ENCODE measurements around the gene GRIA4. TPM values are rescaled to one million over a fixed set of nuclear protein-coding genes. Genes with fewer than 3 reads are reported as not detected.

Gene GRIA4
- polyA plus RNA-seq, 2 of the 4 experiments (the other 2 are of a cell fraction) = not detected

DNA sequence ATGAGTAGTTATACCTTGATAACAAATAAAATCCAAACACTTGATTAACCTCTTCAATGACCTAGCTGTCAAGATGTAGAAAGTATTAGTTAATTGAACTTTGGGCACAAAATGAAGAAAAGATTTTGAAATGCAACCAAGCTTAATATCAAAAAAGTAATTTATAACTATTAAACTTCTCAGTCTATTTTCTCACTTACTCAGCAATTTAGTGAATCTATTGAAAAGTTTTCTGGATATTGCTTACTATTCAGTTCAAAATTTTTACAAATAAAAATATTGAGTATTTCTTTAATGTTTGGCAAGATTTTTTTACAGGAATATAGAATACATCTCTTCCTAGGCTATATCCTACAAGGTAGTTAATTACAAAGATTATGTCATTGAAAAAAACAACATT, 192.5 kb downstream of the GRIA4 start:
- Histone ChIP-seq H3K4me2 (no peak overlapping the region), H3K4me3 (no peak overlapping the region), H3K9me3 (no peaks in the 10 kb centered on the region), H3K27ac (no peak overlapping the region), H3K4me1 (no peaks in the 10 kb centered on the region)
- no peak for DNase-seq (ENCODE audit: low read depth in 1 of 2, low spot score in 1 of 2)
- no peak for FAIRE-seq
- ATAC-seq = no peak
- ChIA-PET POLR2A (no interaction called here), CTCF (no interaction called here)
- TF ChIP-seq MAX (IDR thresholded peaks at IDR 0.05) (no peak), FOSL2 (IDR thresholded peaks at IDR 0.05) (no peak), FOSL2 (CRISPR knock-in tag; IDR thresholded peaks at IDR 0.05) (no peak), EHMT2 (IDR thresholded peaks at IDR 0.05; ENCODE audit: low read depth) (no peak), JUN (IDR thresholded peaks at IDR 0.05) (no peak), TP53 (CRISPR knock-in tag; IDR thresholded peaks at IDR 0.05) (no peak), HOXA7 (CRISPR knock-in tag; IDR thresholded peaks at IDR 0.05) (no peak), CHD4 (IDR thresholded peaks at IDR 0.05; ENCODE audit: borderline replicate concordance) (no peak), HES2 (IDR thresholded peaks at IDR 0.05) (no peak), E2F6 (IDR thresholded peaks at IDR 0.05; ENCODE audit: borderline replicate concordance, low read depth) (no peak), CEBPB (IDR thresholded peaks at IDR 0.05) (no peak), SMC3 (IDR thresholded peaks at IDR 0.05) (no peak), HDAC2 (IDR thresholded peaks at IDR 0.05) (no peak), NR3C1 (IDR thresholded peaks at IDR 0.05) (no peak), RNF2 (IDR thresholded peaks at IDR 0.05; ENCODE audit: borderline replicate concordance, low read depth) (no peak), HEYL (CRISPR knock-in tag; IDR thresholded peaks at IDR 0.05) (no peak), PBX3 (IDR thresholded peaks at IDR 0.05) (no peak)

- 23% methylated on average over 5 of the region's 5 CpGs for WGBS (ENCODE audit: missing lambda C conversion rate)
- ChIA-PET CTCF (no interaction called here), POLR2A (no interaction called here)
- no peak for TF ChIP-seq CHD4 (IDR thresholded peaks at IDR 0.05; ENCODE audit: borderline replicate concordance)
- no peak for TF ChIP-seq ZSCAN20 (CRISPR knock-in tag; IDR thresholded peaks at IDR 0.05)
- no peak for TF ChIP-seq CBX8 (IDR thresholded peaks at IDR 0.05)
- TF ChIP-seq HOXB5 (CRISPR knock-in tag; IDR thresholded peaks at IDR 0.05) = no peak
- no peak for TF ChIP-seq NPAS2 (CRISPR knock-in tag; IDR thresholded peaks at IDR 0.05; ENCODE audit: borderline replicate concordance)
- no peak for TF ChIP-seq MAZ (IDR thresholded peaks at IDR 0.05; ENCODE audit: borderline replicate concordance, low read depth, low read length)
- TF ChIP-seq SREBF2 (IDR thresholded peaks at IDR 0.05) = no peak
- TF ChIP-seq NFE2L2 (conservative IDR thresholded peaks at IDR 0.05; ENCODE audit: low read length) = no peak
- TF ChIP-seq HES2 (IDR thresholded peaks at IDR 0.05) = no peak
- TF ChIP-seq CHD2 (IDR thresholded peaks at IDR 0.05; ENCODE audit: low read length, partially characterized antibody) = no peak
- no peak for TF ChIP-seq TP53 (CRISPR knock-in tag; IDR thresholded peaks at IDR 0.05)
- TF ChIP-seq HOXB13 (CRISPR knock-in tag; IDR thresholded peaks at IDR 0.05; ENCODE audit: low read depth) = no peak
- TF ChIP-seq ZC3H11A (IDR thresholded peaks at IDR 0.05) = no peak
- no peak for TF ChIP-seq JUNB (IDR thresholded peaks at IDR 0.05)
- TF ChIP-seq ATOH8 (CRISPR knock-in tag; IDR thresholded peaks at IDR 0.05; ENCODE audit: low read depth) = no peak
- TF ChIP-seq FOSB (CRISPR knock-in tag; IDR thresholded peaks at IDR 0.05) = no peak
- TF ChIP-seq RNF2 (IDR thresholded peaks at IDR 0.05; ENCODE audit: borderline replicate concordance, low read depth) = no peak
- TF ChIP-seq, protein P1, sequence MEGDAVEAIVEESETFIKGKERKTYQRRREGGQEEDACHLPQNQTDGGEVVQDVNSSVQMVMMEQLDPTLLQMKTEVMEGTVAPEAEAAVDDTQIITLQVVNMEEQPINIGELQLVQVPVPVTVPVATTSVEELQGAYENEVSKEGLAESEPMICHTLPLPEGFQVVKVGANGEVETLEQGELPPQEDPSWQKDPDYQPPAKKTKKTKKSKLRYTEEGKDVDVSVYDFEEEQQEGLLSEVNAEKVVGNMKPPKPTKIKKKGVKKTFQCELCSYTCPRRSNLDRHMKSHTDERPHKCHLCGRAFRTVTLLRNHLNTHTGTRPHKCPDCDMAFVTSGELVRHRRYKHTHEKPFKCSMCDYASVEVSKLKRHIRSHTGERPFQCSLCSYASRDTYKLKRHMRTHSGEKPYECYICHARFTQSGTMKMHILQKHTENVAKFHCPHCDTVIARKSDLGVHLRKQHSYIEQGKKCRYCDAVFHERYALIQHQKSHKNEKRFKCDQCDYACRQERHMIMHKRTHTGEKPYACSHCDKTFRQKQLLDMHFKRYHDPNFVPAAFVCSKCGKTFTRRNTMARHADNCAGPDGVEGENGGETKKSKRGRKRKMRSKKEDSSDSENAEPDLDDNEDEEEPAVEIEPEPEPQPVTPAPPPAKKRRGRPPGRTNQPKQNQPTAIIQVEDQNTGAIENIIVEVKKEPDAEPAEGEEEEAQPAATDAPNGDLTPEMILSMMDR (IDR thresholded peaks at IDR 0.05) = no peak
- no peak for TF ChIP-seq FOXS1 (CRISPR knock-in tag; IDR thresholded peaks at IDR 0.05)
- TF ChIP-seq POLR2A (IDR thresholded peaks at IDR 0.05; ENCODE audit: low read length) = no peak
- no peak overlapping the region for H3K27ac ChIP-seq
- no peak overlapping the region for H3K4me2 ChIP-seq
- no peak for DNase-seq (ENCODE audit: low read depth in 1 of 2, low spot score in 1 of 2)
- no peak for ATAC-seq
- H3K4me3 ChIP-seq = no peak overlapping the region
- no peaks in the 10 kb centered on the region for H3K4me1 ChIP-seq
- H3K9me3 ChIP-seq = no peaks in the 10 kb centered on the region
- no peak for FAIRE-seq
Measured at GRCh38 chr11:105811242-105811641, 201.4 kb downstream of the GRIA4 start.

All from A549 (cell line).